GM10266 (cell line): ENCODE measurements around the gene KHNYN.

Source experiments
- DNase-seq: peaks from one replicate; pipeline ENCODE4 v3.0.0; 2012; ENCODE audit errors: extremely low spot score
- CTCF ChIP-seq: IDR thresholded peaks from 2 replicates; pipeline ENCODE4 v1.5.1; 2012; ENCODE audit warnings: mild to moderate bottlenecking, low read depth; ENCODE audit not compliant: control insufficient read depth, insufficient read depth; ENCODE audit errors: missing control alignments

KHNYN gene

GRCh38 chr14:24397639-24398292 is 32.0 kb upstream of the KHNYN start:
- no peak for DNase-seq
- no peak for TF ChIP-seq CTCF

- DNase-seq = no peak
- no peak for TF ChIP-seq CTCF
Observed at GRCh38 chr14:24398293-24398652, 31.5 kb upstream of the KHNYN start.

GRCh38 chr14:24398653-24399446 is 30.9 kb upstream of the KHNYN start, which contains the start of gene NYNRIN:
TSS of gene NYNRIN (plus strand) at chr14:24399003. CDS start at chr14:24399247, 244 bp downstream.
- DNase-seq = peak; percentile 39
- TF ChIP-seq CTCF = no peak

- no peak for TF ChIP-seq CTCF
- no peak for DNase-seq
Observed at GRCh38 chr14:24399447-24399822, 30.3 kb upstream of the KHNYN start.

GRCh38 chr14:24399999-24400718 is 29.6 kb upstream of the KHNYN start:
- no peak for DNase-seq

GRCh38 chr14:24401810-24402702 is 27.7 kb upstream of the KHNYN start:
- DNase-seq = no peak

More at GRCh38 chr14:24399999-24400718, 29.6 kb upstream of the KHNYN start:
- no peak for TF ChIP-seq CTCF

More at GRCh38 chr14:24401810-24402702, 27.7 kb upstream of the KHNYN start:
- no peak for TF ChIP-seq CTCF
